Mesothelial cell of epicardium (in vitro differentiated cells): ENCODE data around the gene KCNK16. TPM values are rescaled to one million over a fixed set of nuclear protein-coding genes. Genes with fewer than 3 reads are reported as not detected.

ENCODE experiments used
- DNase-seq, 2 experiments: peaks; one replicate each; pipeline ENCODE4 v3.0.0; 2021; ENCODE audit warnings: low spot score in 2 of 2; ENCODE audit not compliant: unreplicated experiment in 2 of 2
- H3K27ac Mint-ChIP-seq: 2 replicates; pipeline ENCODE4 v1.8.0; 2021; ENCODE audit warnings: mixed read lengths
- H3K27me3 Mint-ChIP-seq: 2 replicates; pipeline ENCODE4 v1.8.0; 2021; ENCODE audit warnings: low read depth, mixed read lengths
- H3K36me3 Mint-ChIP-seq: 2 replicates; pipeline ENCODE4 v1.8.0; 2021; ENCODE audit warnings: mixed read lengths
- H3K4me1 Mint-ChIP-seq: 2 replicates; pipeline ENCODE4 v1.8.0; 2021; ENCODE audit warnings: mixed read lengths
- H3K4me3 Mint-ChIP-seq: 2 replicates; pipeline ENCODE4 v1.8.0; 2021; ENCODE audit warnings: mild to moderate bottlenecking, moderate library complexity, mixed read lengths
- H3K9me3 Mint-ChIP-seq: 2 replicates; pipeline ENCODE4 v1.8.0; 2021; ENCODE audit warnings: mixed read lengths
- CTCF ChIP-seq: fragments of 200-600 bp; sonication (generic); IDR thresholded peaks from one replicate; pipeline ENCODE4 v1.5.0; 2021; ENCODE audit warnings: antibody characterized with exemption; ENCODE audit not compliant: unreplicated experiment
- total RNA-seq: library from RNA; stranded (reverse); gene quantifications from 3 replicates; pipeline ENCODE4 v1.2.1, GENCODE V29; 2021

Gene KCNK16
- total RNA-seq, 1 donor from 2014 or later: not detected

GRCh38 chr6:39320363-39320984 lies 2.0 kb downstream of the KCNK16 start:
- peaks cover 91% of the 10 kb centered on the region for H3K27me3 Mint-ChIP-seq
- H3K27ac Mint-ChIP-seq: no peak overlapping the region

GRCh38 chr6:39319621-39320362 lies 2.7 kb downstream of the KCNK16 start:
- H3K27me3 Mint-ChIP-seq: peaks cover 93% of the 10 kb centered on the region
- H3K4me3 Mint-ChIP-seq: no peak overlapping the region
- H3K9me3 Mint-ChIP-seq: peaks cover 5% of the 10 kb centered on the region
- no peak for TF ChIP-seq CTCF
- no peaks in the 10 kb centered on the region for H3K4me1 Mint-ChIP-seq
- H3K27ac Mint-ChIP-seq: no peak overlapping the region
- no peaks in the 10 kb centered on the region for H3K36me3 Mint-ChIP-seq
- DNase-seq: no peak

More at GRCh38 chr6:39320363-39320984, 2.0 kb downstream of the KCNK16 start:
- no peaks in the 10 kb centered on the region for H3K36me3 Mint-ChIP-seq
- no peaks in the 10 kb centered on the region for H3K4me1 Mint-ChIP-seq
- H3K9me3 Mint-ChIP-seq: peaks cover 5% of the 10 kb centered on the region
- no peak for DNase-seq
- H3K4me3 Mint-ChIP-seq: no peak overlapping the region
- TF ChIP-seq CTCF: no peak

- Mint-ChIP-seq H3K27me3 (peaks cover 98% of the 10 kb centered on the region), H3K4me1 (peaks cover 1% of the 10 kb centered on the region), H3K9me3 (peaks cover 5% of the 10 kb centered on the region), H3K36me3 (no peaks in the 10 kb centered on the region), H3K27ac (no peak overlapping the region), H3K4me3 (no peak overlapping the region)
- no peak for TF ChIP-seq CTCF
- no peak for DNase-seq
These were observed 5.2 kb downstream of the KCNK16 start for GRCh38 chr6:39317256-39317655.

GRCh38 chr6:39314273-39314795 lies 8.2 kb downstream of the KCNK16 start, which contains the start of gene KCNK17:
Gene KCNK17 (minus strand): TSS chr6:39314419. CDS start chr6:39314320, 99 bp downstream.
- TF ChIP-seq CTCF: no peak
- DNase-seq: no peak
- H3K4me1 Mint-ChIP-seq: peaks cover 1% of the 10 kb centered on the region
- peaks cover 5% of the 10 kb centered on the region for H3K9me3 Mint-ChIP-seq
- H3K36me3 Mint-ChIP-seq: no peaks in the 10 kb centered on the region
- H3K27me3 Mint-ChIP-seq: peaks cover 97% of the 10 kb centered on the region
- peak within 1 kb of the TSS; percentile 52 for H3K4me3 Mint-ChIP-seq
- H3K27ac Mint-ChIP-seq: no peak within 1 kb of the TSS

GRCh38 chr6:39313526-39314272 lies 8.8 kb downstream of the KCNK16 start:
- no peak for DNase-seq
- TF ChIP-seq CTCF: no peak
- Mint-ChIP-seq H3K27me3 (peaks cover 94% of the 10 kb centered on the region), H3K36me3 (no peaks in the 10 kb centered on the region), H3K27ac (no peak overlapping the region), H3K4me3 (peak overlapping the region; percentile 52), H3K9me3 (peaks cover 5% of the 10 kb centered on the region), H3K4me1 (peaks cover 1% of the 10 kb centered on the region)
